Stimulated activated CD8-positive, alpha-beta memory T cell treated with anti-CD3 and anti-CD28 coated beads, Interleukin-15, amount 100 ng/mL, for 1 hour (primary cell): Measurements from ENCODE around the gene TANK.
A peak's percentile ranks its signal among the peaks of the same experiment; 100 is the strongest.
"Not testable (repeated sequence)": the region's sequence is repeated elsewhere in the genome, so short reads cannot be mapped to it uniquely, and the experiment has no call there.

Experiments
- DNase-seq: peaks from one replicate; pipeline ENCODE4 v3.0.0-alpha.2; 2020; ENCODE audit warnings: low read depth

The TANK gene

GRCh38 chr2:161278564-161279229, 118.5 kb downstream of the TANK start:
- DNase-seq = peak; percentile 9

GRCh38 chr2:161279230-161279815, 119.1 kb downstream of the TANK start:
- not testable (repeated sequence) for DNase-seq

- peak; percentile 25 for DNase-seq
Measured at GRCh38 chr2:161280906-161281323, 120.7 kb downstream of the TANK start.

- not testable (repeated sequence) for DNase-seq
Measured at GRCh38 chr2:161281615-161282310, 121.5 kb downstream of the TANK start.

- not testable (repeated sequence) for DNase-seq
Measured at GRCh38 chr2:161282311-161282644, 122.0 kb downstream of the TANK start.

- DNase-seq = no peak
Measured at GRCh38 chr2:161283926-161284325, 123.7 kb downstream of the TANK start.
